Breast epithelium (tissue), 3 donors: Measurements from ENCODE around the gene PI4K2B.

Source experiments
- CTCF ChIP-seq, 3 donors: fragments of 450-650 bp; IDR thresholded peaks; one replicate each; pipeline ENCODE4 v1.5.1; 2016 to 2017; ENCODE audit warnings: antibody characterized with exemption in 3 of 3, mild to moderate bottlenecking in 3 of 3, moderate library complexity in 3 of 3
- POLR2AphosphoS5 ChIP-seq, 3 donors: sonication (generic); formaldehyde crosslinking; IDR thresholded peaks; one replicate each; pipeline ENCODE4 v1.6.1; 2017; ENCODE audit warnings: antibody characterized with exemption in 3 of 3

- TF ChIP-seq CTCF (IDR thresholded peaks at IDR 0.05) (no peak), POLR2AphosphoS5 (IDR thresholded peaks at IDR 0.05) (no peak)
Measured at GRCh38 chr4:25213347-25213979, 20.4 kb upstream of the PI4K2B start.
